ENCODE results near the gene GPR35. TPM values are rescaled to one million over a fixed set of nuclear protein-coding genes. Genes with fewer than 3 reads are reported as not detected.

Gene GPR35
- total RNA-seq, 1 donor from 2014 or later, result 5.4 TPM

- Mint-ChIP-seq H3K27ac (no peak overlapping the region), H3K4me1 (peaks cover 30% of the 10 kb centered on the region), H3K4me3 (no peak overlapping the region), H3K9me3 (peaks cover 14% of the 10 kb centered on the region), H3K27me3 (ENCODE audit: low read depth) (no peaks in the 10 kb centered on the region), H3K36me3 (peaks cover 16% of the 10 kb centered on the region)
- no peak for DNase-seq (ENCODE audit: low spot score in 2 of 2, unreplicated experiment in 2 of 2)
- TF ChIP-seq CTCF (IDR thresholded peaks at IDR 0.05; ENCODE audit: unreplicated experiment), result no peak
These were observed 41.5 kb upstream of the GPR35 start for GRCh38 chr2:240583774-240584173.

- Mint-ChIP-seq H3K4me3 (peak overlapping the region; percentile 95), H3K27ac (peak overlapping the region; percentile 53), H3K27me3 (ENCODE audit: low read depth) (no peaks in the 10 kb centered on the region), H3K4me1 (peaks cover 31% of the 10 kb centered on the region), H3K36me3 (peaks cover 16% of the 10 kb centered on the region), H3K9me3 (peaks cover 14% of the 10 kb centered on the region)
- no peak for DNase-seq (ENCODE audit: low spot score in 2 of 2, unreplicated experiment in 2 of 2)
- no peak for TF ChIP-seq CTCF (IDR thresholded peaks at IDR 0.05; ENCODE audit: unreplicated experiment)
These were observed 40.7 kb upstream of the GPR35 start for GRCh38 chr2:240584486-240585031.

- no peak for TF ChIP-seq CTCF (IDR thresholded peaks at IDR 0.05; ENCODE audit: unreplicated experiment)
- peaks cover 16% of the 10 kb centered on the region for H3K36me3 Mint-ChIP-seq
- peaks cover 14% of the 10 kb centered on the region for H3K9me3 Mint-ChIP-seq
- peak overlapping the region; percentile 53 for H3K27ac Mint-ChIP-seq
- H3K4me3 Mint-ChIP-seq, result peak overlapping the region; percentile 95
- H3K27me3 Mint-ChIP-seq (ENCODE audit: low read depth), result no peaks in the 10 kb centered on the region
- H3K4me1 Mint-ChIP-seq, result peaks cover 31% of the 10 kb centered on the region
- DNase-seq (ENCODE audit: low spot score in 2 of 2, unreplicated experiment in 2 of 2), result no peak
These were observed 40.2 kb upstream of the GPR35 start for GRCh38 chr2:240585101-240585500.

- no peak for TF ChIP-seq CTCF (IDR thresholded peaks at IDR 0.05; ENCODE audit: unreplicated experiment)
- no peak for DNase-seq (ENCODE audit: low spot score in 2 of 2, unreplicated experiment in 2 of 2)
- H3K9me3 Mint-ChIP-seq, result peaks cover 10% of the 10 kb centered on the region
- H3K36me3 Mint-ChIP-seq, result peaks cover 13% of the 10 kb centered on the region
- no peaks in the 10 kb centered on the region for H3K27me3 Mint-ChIP-seq (ENCODE audit: low read depth)
- peaks cover 31% of the 10 kb centered on the region for H3K4me1 Mint-ChIP-seq
- H3K4me3 Mint-ChIP-seq, result peak overlapping the region; percentile 95
- peak overlapping the region; percentile 96 for H3K27ac Mint-ChIP-seq
These were observed 39.5 kb upstream of the GPR35 start for GRCh38 chr2:240585681-240586197.

- Mint-ChIP-seq H3K27ac (peak within 1 kb of the TSS; percentile 96), H3K4me3 (peak within 1 kb of the TSS; percentile 95), H3K27me3 (ENCODE audit: low read depth) (no peaks in the 10 kb centered on the region), H3K4me1 (peaks cover 31% of the 10 kb centered on the region), H3K9me3 (peaks cover 6% of the 10 kb centered on the region), H3K36me3 (peaks cover 11% of the 10 kb centered on the region)
- no peak for TF ChIP-seq CTCF (IDR thresholded peaks at IDR 0.05; ENCODE audit: unreplicated experiment)
- DNase-seq (ENCODE audit: low spot score in 2 of 2, unreplicated experiment in 2 of 2), result peak; percentile 96 to 98
These were observed 38.9 kb upstream of the GPR35 start, which contains the start of gene CAPN10 for GRCh38 chr2:240586198-240586918. Gene CAPN10 (plus strand): TSS chr2:240586734. CDS start chr2:240586912, 178 bp downstream.

Measured in mesothelial cell of epicardium (in vitro differentiated cells).